Measurements from ENCODE around the gene MTCH1. TPM values are rescaled to one million over a fixed set of nuclear protein-coding genes. Genes with fewer than 3 reads are reported as not detected.

The MTCH1 gene
- total RNA-seq, 1 donor from 2014 or later, result 194 TPM

GRCh38 chr6:36969988-36970891 is 15.8 kb downstream of the MTCH1 start:
- Histone ChIP-seq H3K4me3 (no peak overlapping the region), H3K9me3 (no peaks in the 10 kb centered on the region), H3K27me3 (no peaks in the 10 kb centered on the region), H3K27ac (peak overlapping the region; percentile 65), H3K4me1 (peaks cover 5% of the 10 kb centered on the region), H3K36me3 (peaks cover 90% of the 10 kb centered on the region)
- TF ChIP-seq, protein P1, sequence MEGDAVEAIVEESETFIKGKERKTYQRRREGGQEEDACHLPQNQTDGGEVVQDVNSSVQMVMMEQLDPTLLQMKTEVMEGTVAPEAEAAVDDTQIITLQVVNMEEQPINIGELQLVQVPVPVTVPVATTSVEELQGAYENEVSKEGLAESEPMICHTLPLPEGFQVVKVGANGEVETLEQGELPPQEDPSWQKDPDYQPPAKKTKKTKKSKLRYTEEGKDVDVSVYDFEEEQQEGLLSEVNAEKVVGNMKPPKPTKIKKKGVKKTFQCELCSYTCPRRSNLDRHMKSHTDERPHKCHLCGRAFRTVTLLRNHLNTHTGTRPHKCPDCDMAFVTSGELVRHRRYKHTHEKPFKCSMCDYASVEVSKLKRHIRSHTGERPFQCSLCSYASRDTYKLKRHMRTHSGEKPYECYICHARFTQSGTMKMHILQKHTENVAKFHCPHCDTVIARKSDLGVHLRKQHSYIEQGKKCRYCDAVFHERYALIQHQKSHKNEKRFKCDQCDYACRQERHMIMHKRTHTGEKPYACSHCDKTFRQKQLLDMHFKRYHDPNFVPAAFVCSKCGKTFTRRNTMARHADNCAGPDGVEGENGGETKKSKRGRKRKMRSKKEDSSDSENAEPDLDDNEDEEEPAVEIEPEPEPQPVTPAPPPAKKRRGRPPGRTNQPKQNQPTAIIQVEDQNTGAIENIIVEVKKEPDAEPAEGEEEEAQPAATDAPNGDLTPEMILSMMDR (IDR thresholded peaks at IDR 0.05), result no peak
- intact Hi-C loops (cut with DNase I), result no loop called here
- DNase-seq (no peak), ATAC-seq (peak; percentile 13)

GRCh38 chr6:36969240-36969691 is 16.7 kb downstream of the MTCH1 start:
- peaks cover 5% of the 10 kb centered on the region for H3K4me1 ChIP-seq
- H3K9me3 ChIP-seq, result no peaks in the 10 kb centered on the region
- TF ChIP-seq, protein P1 (IDR thresholded peaks at IDR 0.05), result no peak
- H3K27me3 ChIP-seq, result no peaks in the 10 kb centered on the region
- peaks cover 80% of the 10 kb centered on the region for H3K36me3 ChIP-seq
- intact Hi-C loops (cut with DNase I), result no loop called here
- peak overlapping the region; percentile 65 for H3K27ac ChIP-seq
- peak; percentile 88 for DNase-seq
- peak; percentile 88 for ATAC-seq
- no peak overlapping the region for H3K4me3 ChIP-seq

DNA sequence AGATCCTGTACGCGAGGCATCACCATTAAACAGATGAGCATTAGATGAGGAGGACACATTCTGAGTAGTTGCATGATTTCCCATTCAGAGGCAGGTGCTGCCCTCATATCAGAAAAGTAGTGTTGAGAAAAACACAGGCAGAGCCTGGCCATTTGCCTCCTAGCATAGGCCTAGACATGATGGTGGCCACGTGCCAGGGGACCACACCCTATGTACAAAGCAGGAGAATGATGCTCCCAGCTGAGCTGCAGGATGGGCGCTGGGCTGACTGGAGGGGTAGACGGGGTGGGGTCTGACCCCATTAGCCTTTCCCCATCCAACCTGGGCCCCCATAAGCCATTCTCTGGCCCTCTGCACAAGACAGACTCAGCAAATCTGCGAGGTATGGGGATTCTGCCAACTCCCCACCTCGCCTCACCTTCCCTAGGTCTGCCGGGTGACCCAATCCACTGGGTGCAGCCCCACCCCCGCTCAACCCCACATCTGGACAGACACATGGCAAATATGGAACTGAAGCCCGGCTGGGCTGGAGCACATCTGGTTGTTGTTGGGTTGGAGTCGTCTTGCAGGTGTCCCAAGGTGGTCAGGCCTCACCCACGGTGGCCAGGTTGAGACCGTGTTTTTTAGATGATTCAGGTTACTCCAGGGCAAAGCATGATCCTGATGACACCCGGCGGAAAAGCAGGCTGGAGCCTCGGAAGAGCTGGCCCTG is 17.6 kb downstream of the MTCH1 start:
- TF ChIP-seq, protein P1 (IDR thresholded peaks at IDR 0.05), result no peak
- no peaks in the 10 kb centered on the region for H3K9me3 ChIP-seq
- H3K4me1 ChIP-seq, result peaks cover 14% of the 10 kb centered on the region
- DNase-seq (no peak), ATAC-seq (no peak)
- intact Hi-C loops (cut with DNase I), result no loop called here
- no peaks in the 10 kb centered on the region for H3K27me3 ChIP-seq
- peak overlapping the region; percentile 30 for H3K27ac ChIP-seq
- peaks cover 72% of the 10 kb centered on the region for H3K36me3 ChIP-seq
- H3K4me3 ChIP-seq, result no peak overlapping the region

DNA sequence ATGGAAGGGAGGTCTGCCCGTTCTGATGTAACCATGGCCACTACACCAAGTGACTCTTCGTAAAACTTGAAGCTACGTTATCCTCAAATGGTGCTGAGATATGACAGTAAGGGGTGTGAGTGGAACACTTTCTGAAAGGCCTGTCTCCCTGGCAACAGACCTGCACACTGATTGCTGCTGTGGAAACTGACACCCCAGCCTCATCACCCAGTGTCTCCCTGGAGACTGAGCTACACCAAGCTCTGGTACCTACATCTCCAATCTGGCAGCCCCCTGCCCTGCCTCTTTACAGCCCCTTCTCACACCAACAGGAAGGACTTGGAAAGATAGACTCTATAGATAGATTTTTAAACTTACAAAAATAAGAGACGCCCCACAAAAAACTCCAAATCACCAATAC is 18.2 kb downstream of the MTCH1 start:
- ATAC-seq (no peak), DNase-seq (no peak)
- H3K27me3 ChIP-seq, result no peaks in the 10 kb centered on the region
- TF ChIP-seq, protein P1 (IDR thresholded peaks at IDR 0.05), result no peak
- H3K4me3 ChIP-seq, result no peak overlapping the region
- peak overlapping the region; percentile 42 for H3K27ac ChIP-seq
- intact Hi-C loops (cut with DNase I), result no loop called here
- H3K4me1 ChIP-seq, result peaks cover 14% of the 10 kb centered on the region
- H3K9me3 ChIP-seq, result no peaks in the 10 kb centered on the region
- peaks cover 65% of the 10 kb centered on the region for H3K36me3 ChIP-seq

DNA sequence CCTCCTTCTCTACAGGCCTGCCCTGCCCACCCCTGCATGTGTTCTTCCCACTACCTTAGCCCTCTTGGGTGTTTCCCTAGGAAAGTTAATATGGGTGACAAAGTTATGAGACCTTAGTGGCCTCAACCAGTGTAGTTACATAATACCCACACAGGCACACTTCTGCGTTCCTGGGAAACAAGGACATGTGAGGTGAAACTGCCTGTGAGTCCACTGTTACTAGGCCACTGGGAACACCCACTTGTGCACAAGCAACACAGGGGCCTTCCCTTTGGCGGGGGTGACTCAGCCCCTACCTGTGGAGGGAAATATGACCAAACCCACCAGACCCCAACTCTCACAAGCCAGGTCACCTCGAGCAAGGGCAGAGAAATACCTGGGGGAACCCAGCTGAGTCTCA is 18.7 kb downstream of the MTCH1 start:
- DNase-seq (no peak), ATAC-seq (peak; percentile 26)
- Histone ChIP-seq H3K4me3 (no peak overlapping the region), H3K9me3 (no peaks in the 10 kb centered on the region), H3K4me1 (peaks cover 14% of the 10 kb centered on the region), H3K27me3 (no peaks in the 10 kb centered on the region), H3K36me3 (peaks cover 60% of the 10 kb centered on the region), H3K27ac (peak overlapping the region; percentile 42)
- intact Hi-C loops (cut with DNase I), result no loop called here
- TF ChIP-seq, protein P1 (IDR thresholded peaks at IDR 0.05), result no peak

All from upper lobe of right lung (tissue), 1 donor.